GM23338 (cell line): ENCODE results near the gene TLR9. TPM values are rescaled to one million over a fixed set of nuclear protein-coding genes. Genes with fewer than 3 reads are reported as not detected.

Experiments used
- ATAC-seq: fragments of 200-7000 bp; cut with Tn5 transposase; 3 replicates; pipeline ENCODE4 v1.9.1; 2020
- DNase-seq: peaks from one replicate; pipeline ENCODE4 v3.0.0-alpha.2; 2015; ENCODE audit warnings: low spot score
- H2AFZ ChIP-seq: fragments of 200-600 bp; sonication (generic); 2 replicates; pipeline ENCODE4 v1.8.0; 2016; ENCODE audit warnings: antibody characterized with exemption, mild to moderate bottlenecking, moderate library complexity
- H3F3A ChIP-seq: fragments of 200-600 bp; sonication (generic); replicated peaks from 2 replicates; pipeline ENCODE4 v1.8.0; 2017; ENCODE audit warnings: antibody characterized with exemption, mixed run types, low read depth
- H3K27ac ChIP-seq: fragments of 200-600 bp; sonication (generic); 2 replicates; pipeline ENCODE4 v1.6.1; 2016; ENCODE audit warnings: low read depth
- H3K27me3 ChIP-seq: fragments of 200-600 bp; sonication (generic); 2 replicates; pipeline ENCODE4 v1.8.0; 2016; ENCODE audit warnings: mild to moderate bottlenecking, mixed run types, moderate library complexity; ENCODE audit not compliant: insufficient read depth
- H3K36me3 ChIP-seq: fragments of 200-600 bp; sonication (generic); 2 replicates; pipeline ENCODE4 v1.8.0; 2016; ENCODE audit warnings: mild to moderate bottlenecking; ENCODE audit not compliant: insufficient read depth
- H3K4me1 ChIP-seq: fragments of 200-600 bp; sonication (generic); 2 replicates; pipeline ENCODE4 v1.8.0; 2016; ENCODE audit warnings: mild to moderate bottlenecking, moderate library complexity; ENCODE audit not compliant: insufficient read depth
- H3K4me2 ChIP-seq: fragments of 200-600 bp; sonication (generic); 2 replicates; pipeline ENCODE4 v1.7.1; 2017; ENCODE audit warnings: mixed run types
- H3K4me3 ChIP-seq: fragments of 200-600 bp; sonication (generic); 2 replicates; pipeline ENCODE4 v1.6.1; 2016; ENCODE audit warnings: mixed run types
- H3K79me2 ChIP-seq: fragments of 200-600 bp; sonication (generic); replicated peaks from 2 replicates; pipeline ENCODE4 v1.8.0; 2017; ENCODE audit warnings: mild to moderate bottlenecking; ENCODE audit not compliant: insufficient read depth
- H3K9me2 ChIP-seq: fragments of 200-600 bp; sonication (generic); 2 replicates; pipeline ENCODE4 v1.8.0; 2017; ENCODE audit not compliant: insufficient read depth
- H4K20me1 ChIP-seq: fragments of 200-600 bp; sonication (generic); replicated peaks from 2 replicates; pipeline ENCODE4 v1.8.0; 2017; ENCODE audit warnings: mild to moderate bottlenecking; ENCODE audit not compliant: insufficient read depth
- H3K27ac Mint-ChIP-seq: 2 replicates; pipeline ENCODE4 v1.8.0; 2020; ENCODE audit warnings: inconsistent platforms, mild to moderate bottlenecking, moderate library complexity, mixed read lengths
- H3K27me3 Mint-ChIP-seq: 3 replicates; pipeline ENCODE4 v1.8.0; 2022; ENCODE audit warnings: low read depth, mild to moderate bottlenecking, moderate library complexity, mixed read lengths, inconsistent platforms; ENCODE audit not compliant: insufficient read depth, poor library complexity
- H3K36me3 Mint-ChIP-seq: 3 replicates; pipeline ENCODE4 v1.8.0; 2021; ENCODE audit warnings: low read depth, mild to moderate bottlenecking, inconsistent platforms, moderate library complexity, mixed read lengths
- H3K4me1 Mint-ChIP-seq: 3 replicates; pipeline ENCODE4 v1.8.0; 2020; ENCODE audit warnings: mild to moderate bottlenecking, inconsistent platforms, mixed read lengths
- H3K4me3 Mint-ChIP-seq: 3 replicates; pipeline ENCODE4 v1.8.0; 2021; ENCODE audit warnings: moderate library complexity, mild to moderate bottlenecking, inconsistent platforms, mixed read lengths
- H3K9me3 Mint-ChIP-seq: 3 replicates; pipeline ENCODE4 v1.8.0; 2020; ENCODE audit warnings: moderate library complexity, mild to moderate bottlenecking, inconsistent platforms, mixed read lengths
- ETS1 ChIP-seq: IDR thresholded peaks from 2 replicates; pipeline ENCODE4 v1.6.1; 2016; ENCODE audit warnings: antibody characterized with exemption
- EZH2 ChIP-seq: fragments of 200-600 bp; sonication (generic); IDR thresholded peaks from one replicate; pipeline ENCODE4 v1.8.0; 2017; ENCODE audit warnings: antibody characterized with exemption, mild to moderate bottlenecking, low read depth; ENCODE audit not compliant: unreplicated experiment
- JUNB ChIP-seq: IDR thresholded peaks from one replicate; pipeline ENCODE4 v1.6.1; 2016; ENCODE audit warnings: antibody characterized with exemption; ENCODE audit not compliant: unreplicated experiment
- NANOG ChIP-seq: IDR thresholded peaks from 2 replicates; pipeline ENCODE4 v1.6.1; 2016; ENCODE audit warnings: antibody characterized with exemption, borderline replicate concordance
- POLR2AphosphoS5 ChIP-seq: IDR thresholded peaks from 2 replicates; pipeline ENCODE4 v1.6.1; 2016; ENCODE audit warnings: antibody characterized with exemption, low read depth
- ZNF331 ChIP-seq: fragments of 250-450 bp; sonication (Bioruptor Pico); IDR thresholded peaks from 2 replicates; pipeline ENCODE4 v1.5.0; 2020; ENCODE audit warnings: low read depth, mild to moderate bottlenecking, moderate library complexity
- polyA plus RNA-seq: library from polyadenylated mRNA; unstranded; fragments of >200 nt; fragmentation: Nextera tagmentation; extraction: Ambion mirVana; gene quantifications from 2 replicates; pipeline ENCODE4 v1.2.1, GENCODE V29; 2016
- total RNA-seq: library from RNA; depleted of rRNA; stranded (reverse); fragments of >200 nt; shearing (Covaris generic); gene quantifications from 2 replicates; pipeline ENCODE4 v1.2.3, GENCODE V29; 2014
- TF ChIP-seq, protein P1 (sequence below), 2 experiments: fragments of 200-600 bp in 1 of 2; sonication (generic) in 1 of 2; conservative IDR thresholded peaks; 2 replicates each; pipeline versions ENCODE4 v1.5.1 to v1.6.1; 2016 to 2017; ENCODE audit warnings: antibody characterized with exemption in 2 of 2, low read depth in 2 of 2, mild to moderate bottlenecking in 2 of 2, moderate library complexity in 1 of 2

TLR9 gene
- total and polyA plus RNA-seq, 2 experiments from 2014 or later = not detected

GRCh38 chr3:52257911-52258310 lies 32.5 kb upstream of the TLR9 start:
- Mint-ChIP-seq H3K4me3 (no peak overlapping the region), H3K4me1 (no peaks in the 10 kb centered on the region), H3K36me3 (peaks cover 96% of the 10 kb centered on the region), H3K27me3 (peaks cover 2% of the 10 kb centered on the region), H3K27ac (no peak overlapping the region), H3K9me3 (no peaks in the 10 kb centered on the region)
- TF ChIP-seq ZNF331 (CRISPR knock-in tag) (no peak), JUNB (no peak)
- TF ChIP-seq, protein P1, sequence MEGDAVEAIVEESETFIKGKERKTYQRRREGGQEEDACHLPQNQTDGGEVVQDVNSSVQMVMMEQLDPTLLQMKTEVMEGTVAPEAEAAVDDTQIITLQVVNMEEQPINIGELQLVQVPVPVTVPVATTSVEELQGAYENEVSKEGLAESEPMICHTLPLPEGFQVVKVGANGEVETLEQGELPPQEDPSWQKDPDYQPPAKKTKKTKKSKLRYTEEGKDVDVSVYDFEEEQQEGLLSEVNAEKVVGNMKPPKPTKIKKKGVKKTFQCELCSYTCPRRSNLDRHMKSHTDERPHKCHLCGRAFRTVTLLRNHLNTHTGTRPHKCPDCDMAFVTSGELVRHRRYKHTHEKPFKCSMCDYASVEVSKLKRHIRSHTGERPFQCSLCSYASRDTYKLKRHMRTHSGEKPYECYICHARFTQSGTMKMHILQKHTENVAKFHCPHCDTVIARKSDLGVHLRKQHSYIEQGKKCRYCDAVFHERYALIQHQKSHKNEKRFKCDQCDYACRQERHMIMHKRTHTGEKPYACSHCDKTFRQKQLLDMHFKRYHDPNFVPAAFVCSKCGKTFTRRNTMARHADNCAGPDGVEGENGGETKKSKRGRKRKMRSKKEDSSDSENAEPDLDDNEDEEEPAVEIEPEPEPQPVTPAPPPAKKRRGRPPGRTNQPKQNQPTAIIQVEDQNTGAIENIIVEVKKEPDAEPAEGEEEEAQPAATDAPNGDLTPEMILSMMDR (conservative IDR thresholded peaks at IDR 0.05; ENCODE audit: low read depth in 2 of 2) = no peak
- Histone ChIP-seq H3K4me2 (no peak overlapping the region), H3K4me1 (no peaks in the 10 kb centered on the region), H3K27me3 (no peaks in the 10 kb centered on the region), H3K36me3 (peaks cover 82% of the 10 kb centered on the region), H3F3A (peaks cover 15% of the 10 kb centered on the region; the same call in 1 of the 2 replicates), H3K27ac (no peak overlapping the region), H2AFZ (no peak overlapping the region), H4K20me1 (peaks cover 40% of the 10 kb centered on the region), H3K4me3 (no peak overlapping the region), H3K9me2 (no peaks in the 10 kb centered on the region), H3K79me2 (peaks cover 27% of the 10 kb centered on the region)
- DNase-seq (no peak), ATAC-seq (no peak)

GRCh38 chr3:52256622-52257021 lies 31.2 kb upstream of the TLR9 start:
- ATAC-seq = no peak
- no peaks in the 10 kb centered on the region for H3K4me1 Mint-ChIP-seq
- Histone ChIP-seq H3K27ac (no peak overlapping the region), H2AFZ (no peak overlapping the region), H3F3A (peaks cover 15% of the 10 kb centered on the region), H3K4me2 (no peak overlapping the region), H3K4me1 (no peaks in the 10 kb centered on the region), H3K4me3 (no peak overlapping the region), H3K9me2 (no peaks in the 10 kb centered on the region), H3K27me3 (no peaks in the 10 kb centered on the region), H4K20me1 (peaks cover 38% of the 10 kb centered on the region), H3K79me2 (peaks cover 14% of the 10 kb centered on the region), H3K36me3 (peaks cover 72% of the 10 kb centered on the region)
- TF ChIP-seq ETS1 (no peak), POLR2AphosphoS5 (no peak), EZH2 (no peak)
- H3K9me3 Mint-ChIP-seq = no peaks in the 10 kb centered on the region
- H3K27me3 Mint-ChIP-seq = peaks cover 3% of the 10 kb centered on the region
- H3K4me3 Mint-ChIP-seq = no peak overlapping the region
- H3K27ac Mint-ChIP-seq = no peak overlapping the region
- no peak for DNase-seq
- peaks cover 94% of the 10 kb centered on the region for H3K36me3 Mint-ChIP-seq

DNA sequence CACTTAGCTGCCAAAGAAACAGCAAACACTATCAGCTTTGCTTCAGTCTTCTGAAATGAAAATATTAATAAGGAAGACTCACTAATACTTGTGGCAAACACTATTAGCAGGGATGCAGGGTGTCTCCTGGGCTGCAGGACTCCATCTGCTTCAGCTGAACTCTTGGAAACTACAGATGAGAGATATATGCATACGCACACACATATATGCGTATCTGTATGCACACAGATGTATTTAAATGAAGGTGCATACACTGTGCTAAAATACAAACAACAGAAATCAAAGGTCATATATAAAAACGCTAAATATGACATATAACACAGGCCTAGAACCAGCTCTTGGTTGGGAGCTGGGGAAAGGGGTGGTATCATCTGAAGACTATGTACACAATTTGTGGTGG lies 30.7 kb upstream of the TLR9 start:
- Histone ChIP-seq H3K27me3 (no peaks in the 10 kb centered on the region), H3K4me3 (no peak overlapping the region), H2AFZ (no peak overlapping the region), H3K36me3 (peaks cover 68% of the 10 kb centered on the region), H3K27ac (no peak overlapping the region), H4K20me1 (peaks cover 35% of the 10 kb centered on the region), H3K4me2 (no peak overlapping the region), H3K9me2 (no peaks in the 10 kb centered on the region), H3K4me1 (no peaks in the 10 kb centered on the region), H3F3A (peaks cover 18% of the 10 kb centered on the region), H3K79me2 (0 out of 2 replicates have a peak, but pooled peaks cover 12% of the 10 kb centered on the region)
- Mint-ChIP-seq H3K36me3 (peaks cover 89% of the 10 kb centered on the region), H3K27me3 (peaks cover 3% of the 10 kb centered on the region), H3K4me1 (no peaks in the 10 kb centered on the region), H3K4me3 (no peak overlapping the region), H3K27ac (no peak overlapping the region), H3K9me3 (no peaks in the 10 kb centered on the region)
- DNase-seq = no peak
- no peak for ATAC-seq
- TF ChIP-seq ETS1 (no peak), POLR2AphosphoS5 (no peak), NANOG (no peak)
- TF ChIP-seq, protein P1 (conservative IDR thresholded peaks at IDR 0.05; ENCODE audit: low read depth in 2 of 2) = no peak
